HepG2 (cell line): ENCODE results near the gene APOC3. TPM values are rescaled to one million over a fixed set of nuclear protein-coding genes. Genes with fewer than 3 reads are reported as not detected.

ENCODE experiments used
- ARNTL ChIP-seq: sonication (generic); formaldehyde crosslinking; IDR thresholded peaks from 2 replicates; pipeline ENCODE4 v1.4.0; 2020; ENCODE audit warnings: mild to moderate bottlenecking, missing genetic modification reagents
- ATRX ChIP-seq: sonication (generic); formaldehyde crosslinking; IDR thresholded peaks from 2 replicates; pipeline ENCODE4 v1.4.0; 2020; ENCODE audit warnings: missing genetic modification reagents, borderline replicate concordance
- GATAD2A ChIP-seq: IDR thresholded peaks from 2 replicates; pipeline ENCODE4 v1.6.1; 2016
- RBM22 ChIP-seq: fragments of 200-400 bp; formaldehyde crosslinking; optimal IDR thresholded peaks from 2 replicates; pipeline ENCODE3; 2017; ENCODE audit warnings: mild to moderate bottlenecking, low read length, moderate library complexity
- REL ChIP-seq: sonication (generic); formaldehyde crosslinking; conservative IDR thresholded peaks from 2 replicates; pipeline ENCODE4 v1.8.0; 2022; ENCODE audit warnings: mild to moderate bottlenecking, missing genetic modification reagents, moderate library complexity
- RFXANK ChIP-seq: IDR thresholded peaks from 2 replicates; pipeline ENCODE4 v1.6.1; 2016
- SMYD3 ChIP-seq: sonication (generic); formaldehyde crosslinking; IDR thresholded peaks from 2 replicates; pipeline ENCODE4 v1.8.1; 2023; ENCODE audit warnings: mild to moderate bottlenecking, missing genetic modification reagents
- ZFP41 ChIP-seq: sonication (generic); formaldehyde crosslinking; IDR thresholded peaks from 2 replicates; pipeline ENCODE4 v1.4.0; 2020; ENCODE audit warnings: mild to moderate bottlenecking, missing genetic modification reagents, borderline replicate concordance
- ZMAT3 ChIP-seq: sonication (generic); formaldehyde crosslinking; conservative IDR thresholded peaks from 2 replicates; pipeline ENCODE4 v1.7.0; 2021; ENCODE audit warnings: missing genetic modification reagents
- ZNF264 ChIP-seq: sonication (generic); formaldehyde crosslinking; IDR thresholded peaks from 2 replicates; pipeline ENCODE4 v1.4.0; 2020; ENCODE audit warnings: missing genetic modification reagents
- ZNF292 ChIP-seq: sonication (generic); formaldehyde crosslinking; IDR thresholded peaks from 2 replicates; pipeline ENCODE4 v1.8.1; 2022; ENCODE audit warnings: mild to moderate bottlenecking, low read depth, missing genetic modification reagents, borderline replicate concordance
- ZNF724P ChIP-seq: sonication (generic); formaldehyde crosslinking; IDR thresholded peaks from 2 replicates; pipeline ENCODE4 v1.8.0; 2022; ENCODE audit warnings: missing genetic modification reagents, borderline replicate concordance
- ZNF768 ChIP-seq: sonication (generic); formaldehyde crosslinking; IDR thresholded peaks from 2 replicates; pipeline ENCODE4 v1.4.0; 2020; ENCODE audit warnings: missing genetic modification reagents
- ZNF841 ChIP-seq: sonication (generic); formaldehyde crosslinking; IDR thresholded peaks from 2 replicates; pipeline ENCODE4 v1.8.1; 2023; ENCODE audit warnings: missing genetic modification reagents, borderline replicate concordance
- polyA plus RNA-seq, 8 experiments: library from polyadenylated mRNA; depleted of rRNA in 3 of 8; stranded (reverse) in 7 of 8; unstranded in 1 of 8; fragments of >200 nt; fragmentation: Illumina TruSeq in 4 of 8; extraction: Trizol in 4 of 8; gene quantifications; 2 replicates each; pipeline versions ENCODE4 v1.2.1 to v1.2.3, GENCODE V29; 2011 to 2016; ENCODE audit warnings: low read depth in 4 of 8, missing spikeins in 1 of 8, mixed read lengths in 1 of 8; ENCODE audit not compliant: insufficient read depth in 1 of 8
- total RNA-seq, 5 experiments: library from RNA; depleted of rRNA; stranded (reverse); fragments of >200 nt; fragmentation: Illumina TruSeq; extraction: Trizol; gene quantifications; 2 replicates each; pipeline ENCODE4 v1.2.3, GENCODE V29; 2016; ENCODE audit warnings: low read depth in 1 of 5
- TF ChIP-seq, protein P1 (sequence below): sonication (generic); formaldehyde crosslinking; IDR thresholded peaks from 2 replicates; pipeline ENCODE4 v1.4.0; 2020; ENCODE audit warnings: missing genetic modification reagents
- TF ChIP-seq, protein P2 (sequence below): IDR thresholded peaks from 2 replicates; pipeline ENCODE4 v1.6.1; 2016; ENCODE audit warnings: missing biosample characterization, missing genetic modification reagents, low read depth
- TF ChIP-seq, protein P3 (sequence below), 2 experiments: sonication (generic) in 1 of 2; formaldehyde crosslinking in 1 of 2; IDR thresholded peaks; 2 replicates each; pipeline versions ENCODE4 v1.5.1 to v1.6.1; 2011 to 2020; ENCODE audit warnings: borderline replicate concordance in 1 of 2, low read depth in 1 of 2, low read length in 1 of 2, mild to moderate bottlenecking in 1 of 2, missing genetic modification reagents in 1 of 2, moderate library complexity in 1 of 2
- TF ChIP-seq, protein P4 (sequence below): sonication (generic); formaldehyde crosslinking; IDR thresholded peaks from 2 replicates; pipeline ENCODE4 v1.4.0; 2020; ENCODE audit warnings: missing genetic modification reagents, mild to moderate bottlenecking, borderline replicate concordance
- TF ChIP-seq, protein P5 (sequence below): sonication (generic); formaldehyde crosslinking; IDR thresholded peaks from 2 replicates; pipeline ENCODE4 v1.8.0; 2022; ENCODE audit warnings: low read depth, missing genetic modification reagents

APOC3 gene
- total and polyA plus RNA-seq, 2 of the 13 experiments (the other 11 are each of a cell fraction or from before 2014, with no cell fraction given): 314 to 687 TPM

DNA sequence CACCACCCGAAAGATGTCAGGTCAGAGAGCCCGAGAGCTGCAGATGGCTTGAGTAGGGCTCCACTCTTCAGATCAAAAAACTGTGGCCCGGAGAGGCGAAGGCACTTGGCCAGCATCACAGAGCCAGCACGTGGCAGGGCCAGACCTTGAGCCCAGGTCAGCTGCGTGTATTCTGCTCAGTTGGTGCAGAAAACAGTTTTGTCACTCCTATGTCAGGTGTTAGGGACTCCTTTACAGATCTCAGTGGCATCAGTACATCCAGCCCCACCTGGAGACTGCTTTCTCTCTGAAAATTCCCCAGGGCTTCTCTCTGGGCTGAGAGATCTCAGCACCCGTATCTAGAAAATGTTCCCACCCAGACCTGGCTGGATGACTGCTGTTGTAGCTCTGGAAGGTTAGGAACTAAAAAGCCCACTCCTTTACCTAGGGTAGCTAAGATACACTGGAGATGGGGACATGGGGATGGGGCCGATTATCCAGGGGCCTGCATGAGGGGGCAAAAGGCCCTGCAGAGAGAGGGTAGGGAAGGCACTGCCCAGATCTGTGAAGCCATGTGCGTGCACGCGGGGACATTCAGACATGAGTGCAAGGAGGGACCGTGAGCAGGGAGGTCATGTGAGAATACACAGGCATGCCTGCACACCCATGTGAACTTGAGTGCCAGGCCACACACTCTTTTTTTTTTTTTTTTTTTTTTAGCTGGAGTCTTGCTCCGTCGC is 4.3 kb downstream of the APOC3 start (continued):
- TF ChIP-seq, protein P1, sequence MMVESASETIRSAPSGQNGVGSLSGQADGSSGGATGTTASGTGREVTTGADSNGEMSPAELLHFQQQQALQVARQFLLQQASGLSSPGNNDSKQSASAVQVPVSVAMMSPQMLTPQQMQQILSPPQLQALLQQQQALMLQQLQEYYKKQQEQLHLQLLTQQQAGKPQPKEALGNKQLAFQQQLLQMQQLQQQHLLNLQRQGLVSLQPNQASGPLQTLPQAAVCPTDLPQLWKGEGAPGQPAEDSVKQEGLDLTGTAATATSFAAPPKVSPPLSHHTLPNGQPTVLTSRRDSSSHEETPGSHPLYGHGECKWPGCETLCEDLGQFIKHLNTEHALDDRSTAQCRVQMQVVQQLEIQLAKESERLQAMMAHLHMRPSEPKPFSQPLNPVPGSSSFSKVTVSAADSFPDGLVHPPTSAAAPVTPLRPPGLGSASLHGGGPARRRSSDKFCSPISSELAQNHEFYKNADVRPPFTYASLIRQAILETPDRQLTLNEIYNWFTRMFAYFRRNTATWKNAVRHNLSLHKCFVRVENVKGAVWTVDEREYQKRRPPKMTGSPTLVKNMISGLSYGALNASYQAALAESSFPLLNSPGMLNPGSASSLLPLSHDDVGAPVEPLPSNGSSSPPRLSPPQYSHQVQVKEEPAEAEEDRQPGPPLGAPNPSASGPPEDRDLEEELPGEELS (CRISPR knock-in tag): peak; percentile 42
- TF ChIP-seq ATRX (CRISPR knock-in tag) (no peak), GATAD2A (peak; percentile 68; the same call in 1 of the 2 replicates), REL (CRISPR knock-in tag) (peak; percentile 61; the same call in 1 of the 2 replicates), SMYD3 (peak; percentile 77), ZFP41 (CRISPR knock-in tag) (peak; percentile 19; the same call in 1 of the 2 replicates), ZNF292 (peak; percentile 52; the same call in 1 of the 2 replicates), RFXANK (CRISPR knock-in tag) (0 out of 2 replicates have a peak, but pooled peaks have one; percentile 33), ZMAT3 (peak; percentile 80), ARNTL (CRISPR knock-in tag) (peak; percentile 92), ZNF841 (CRISPR knock-in tag) (peak; percentile 91), ZNF768 (peak; percentile 90), RBM22 (peak; percentile 95), ZNF264 (CRISPR knock-in tag) (no peak), ZNF724P (peak; percentile 63; the same call in 1 of the 2 replicates)
- TF ChIP-seq, protein P2, sequence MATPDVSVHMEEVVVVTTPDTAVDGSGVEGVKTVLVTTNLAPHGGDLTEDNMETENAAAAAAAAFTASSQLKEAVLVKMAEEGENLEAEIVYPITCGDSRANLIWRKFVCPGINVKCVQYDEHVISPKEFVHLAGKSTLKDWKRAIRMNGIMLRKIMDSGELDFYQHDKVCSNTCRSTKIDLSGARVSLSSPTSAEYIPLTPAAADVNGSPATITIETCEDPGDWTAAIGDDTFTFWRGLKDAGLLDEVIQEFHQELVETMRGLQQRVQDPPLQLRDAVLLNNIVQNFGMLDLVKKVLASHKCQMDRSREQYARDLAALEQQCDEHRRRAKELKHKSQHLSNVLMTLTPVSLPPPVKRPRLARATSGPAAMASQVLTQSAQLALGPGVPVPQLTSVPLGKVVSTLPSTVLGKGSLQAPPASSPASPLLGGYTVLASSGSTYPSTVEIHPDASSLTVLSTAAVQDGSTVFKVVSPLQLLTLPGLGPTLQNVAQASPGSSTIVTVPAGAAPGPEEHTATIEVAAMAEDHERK (CRISPR knock-in tag): no peak
- TF ChIP-seq, protein P3, sequence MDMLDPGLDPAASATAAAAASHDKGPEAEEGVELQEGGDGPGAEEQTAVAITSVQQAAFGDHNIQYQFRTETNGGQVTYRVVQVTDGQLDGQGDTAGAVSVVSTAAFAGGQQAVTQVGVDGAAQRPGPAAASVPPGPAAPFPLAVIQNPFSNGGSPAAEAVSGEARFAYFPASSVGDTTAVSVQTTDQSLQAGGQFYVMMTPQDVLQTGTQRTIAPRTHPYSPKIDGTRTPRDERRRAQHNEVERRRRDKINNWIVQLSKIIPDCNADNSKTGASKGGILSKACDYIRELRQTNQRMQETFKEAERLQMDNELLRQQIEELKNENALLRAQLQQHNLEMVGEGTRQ (IDR thresholded peaks at IDR 0.05; ENCODE audit: low read depth, low read length): peak; percentile 52
- TF ChIP-seq, protein P3 (CRISPR knock-in tag; IDR thresholded peaks at IDR 0.05; ENCODE audit: borderline replicate concordance): peak; percentile 58; the same call in 1 of the 2 replicates
- TF ChIP-seq, protein P4, sequence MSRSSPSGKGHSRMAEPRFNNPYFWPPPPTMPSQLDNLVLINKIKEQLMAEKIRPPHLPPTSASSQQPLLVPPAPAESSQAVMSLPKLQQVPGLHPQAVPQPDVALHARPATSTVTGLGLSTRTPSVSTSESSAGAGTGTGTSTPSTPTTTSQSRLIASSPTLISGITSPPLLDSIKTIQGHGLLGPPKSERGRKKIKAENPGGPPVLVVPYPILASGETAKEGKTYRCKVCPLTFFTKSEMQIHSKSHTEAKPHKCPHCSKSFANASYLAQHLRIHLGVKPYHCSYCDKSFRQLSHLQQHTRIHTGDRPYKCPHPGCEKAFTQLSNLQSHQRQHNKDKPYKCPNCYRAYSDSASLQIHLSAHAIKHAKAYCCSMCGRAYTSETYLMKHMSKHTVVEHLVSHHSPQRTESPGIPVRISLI (CRISPR knock-in tag): peak; percentile 93
- TF ChIP-seq, protein P5, sequence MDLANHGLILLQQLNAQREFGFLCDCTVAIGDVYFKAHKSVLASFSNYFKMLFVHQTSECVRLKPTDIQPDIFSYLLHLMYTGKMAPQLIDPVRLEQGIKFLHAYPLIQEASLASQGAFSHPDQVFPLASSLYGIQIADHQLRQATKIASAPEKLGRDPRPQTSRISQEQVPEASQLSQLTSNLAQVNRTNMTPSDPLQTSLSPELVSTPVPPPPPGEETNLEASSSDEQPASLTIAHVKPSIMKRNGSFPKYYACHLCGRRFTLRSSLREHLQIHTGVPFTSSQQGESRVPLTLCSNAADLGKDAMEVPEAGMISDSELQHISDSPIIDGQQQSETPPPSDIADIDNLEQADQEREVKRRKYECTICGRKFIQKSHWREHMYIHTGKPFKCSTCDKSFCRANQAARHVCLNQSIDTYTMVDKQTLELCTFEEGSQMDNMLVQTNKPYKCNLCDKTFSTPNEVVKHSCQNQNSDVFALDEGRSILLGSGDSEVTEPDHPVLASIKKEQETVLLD: peak; percentile 43; the same call in 1 of the 2 replicates
